Ishikawa (cell line): ENCODE measurements around the gene EMSY.

Experiments used
- CEBPB ChIP-seq: IDR thresholded peaks from 2 replicates; pipeline ENCODE4 v1.6.1; 2012
- CREB1 ChIP-seq: IDR thresholded peaks from 2 replicates; pipeline ENCODE4 v1.6.1; 2012; ENCODE audit warnings: low read depth
- EGR1 ChIP-seq: IDR thresholded peaks from 2 replicates; pipeline ENCODE4 v1.6.1; 2012
- EP300 ChIP-seq: IDR thresholded peaks from 2 replicates; pipeline ENCODE4 v1.6.1; 2012; ENCODE audit warnings: borderline replicate concordance
- FOXM1 ChIP-seq: IDR thresholded peaks from 2 replicates; pipeline ENCODE4 v1.6.1; 2012; ENCODE audit warnings: low read depth, borderline replicate concordance
- MAX ChIP-seq: IDR thresholded peaks from 2 replicates; pipeline ENCODE4 v1.6.1; 2012
- RAD21 ChIP-seq: IDR thresholded peaks from 2 replicates; pipeline ENCODE4 v1.6.1; 2012; ENCODE audit warnings: low read depth
- REST ChIP-seq: IDR thresholded peaks from 2 replicates; pipeline ENCODE4 v1.6.1; 2012; ENCODE audit warnings: low read depth, mild to moderate bottlenecking
- TAF1 ChIP-seq: IDR thresholded peaks from 2 replicates; pipeline ENCODE4 v1.6.1; 2012; ENCODE audit warnings: low read depth, mild to moderate bottlenecking
- TCF12 ChIP-seq: IDR thresholded peaks from 2 replicates; pipeline ENCODE4 v1.6.1; 2012; ENCODE audit warnings: low read depth
- TEAD4 ChIP-seq: IDR thresholded peaks from 2 replicates; pipeline ENCODE4 v1.6.1; 2012
- USF1 ChIP-seq: IDR thresholded peaks from 2 replicates; pipeline ENCODE4 v1.6.1; 2012
- YY1 ChIP-seq: IDR thresholded peaks from 2 replicates; pipeline ENCODE4 v1.6.1; 2012; ENCODE audit warnings: low read depth
- ZBTB7A ChIP-seq: IDR thresholded peaks from 2 replicates; pipeline ENCODE4 v1.6.1; 2012; ENCODE audit warnings: low read depth

- no peak for TF ChIP-seq MAX
- no peak for TF ChIP-seq CREB1
- no peak for TF ChIP-seq CEBPB
- no peak for TF ChIP-seq TAF1
- no peak for TF ChIP-seq RAD21
- TF ChIP-seq REST: no peak
- TF ChIP-seq TEAD4: no peak
- no peak for TF ChIP-seq EP300
- no peak for TF ChIP-seq FOXM1
- TF ChIP-seq YY1: no peak
- TF ChIP-seq EGR1: no peak
- no peak for TF ChIP-seq TCF12
- no peak for TF ChIP-seq ZBTB7A
- TF ChIP-seq USF1: no peak
These were observed 117.7 kb downstream of the EMSY start for GRCh38 chr11:76562541-76562940.
